ENCODE measurements around the gene ZNF275. TPM values are rescaled to one million over a fixed set of nuclear protein-coding genes. Genes with fewer than 3 reads are reported as not detected.

ZNF275 gene
- total RNA-seq, 4 donors from 2014 or later = 4.6 to 7.6 (median 5.0) TPM

- Histone ChIP-seq H3K4me3 (no peak overlapping the region), H3K4me1 (no peaks in the 10 kb centered on the region), H3K27me3 (no peaks in the 10 kb centered on the region), H3K36me3 (no peaks in the 10 kb centered on the region), H3K27ac (no peak overlapping the region), H3K9me3 (no peaks in the 10 kb centered on the region)
- TF ChIP-seq CTCF (IDR thresholded peaks at IDR 0.05 in 4 of 5, conservative IDR thresholded peaks at IDR 0.05 in 1 of 5) (no peak), POLR2A (IDR thresholded peaks at IDR 0.05) (no peak)
- no peak for DNase-seq
- intact Hi-C loops (cut with DNase I; ENCODE audit: low total_unique reads) (no loop called here), in situ Hi-C loops (cut with MboI; ENCODE audit: low sequenced_read_pairs in 4 of 4) (no loop called here)
- no peak for ATAC-seq
Observed at GRCh38 chrX:153301746-153302145, 32.2 kb upstream of the ZNF275 start.

DNA sequence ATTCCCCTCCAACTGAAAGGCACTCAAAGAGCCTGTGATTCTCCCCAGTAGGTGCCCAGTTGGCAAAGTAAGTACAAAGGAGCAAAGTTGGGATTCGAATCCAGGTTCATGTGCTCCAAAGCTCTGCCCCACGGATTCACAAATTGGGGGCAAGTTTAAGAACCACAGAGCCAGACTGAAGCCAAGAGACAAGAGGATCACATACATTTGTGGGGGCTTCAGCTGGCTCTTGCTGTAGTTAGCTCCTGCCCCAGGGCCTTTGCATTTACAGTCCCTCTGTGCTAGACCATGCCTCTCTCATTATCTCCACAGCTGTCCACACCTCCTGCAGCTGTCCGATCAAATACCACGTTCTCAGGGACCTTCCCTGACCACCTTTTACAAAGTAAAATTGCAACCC lies 31.2 kb upstream of the ZNF275 start:
- Histone ChIP-seq H3K9me3 (no peaks in the 10 kb centered on the region), H3K4me3 (no peak overlapping the region), H3K27ac (no peak overlapping the region), H3K4me1 (no peaks in the 10 kb centered on the region), H3K36me3 (no peaks in the 10 kb centered on the region), H3K27me3 (no peaks in the 10 kb centered on the region)
- in situ Hi-C loops (cut with MboI; ENCODE audit: low sequenced_read_pairs in 4 of 4) (no loop called here), intact Hi-C loops (cut with DNase I; ENCODE audit: low total_unique reads) (no loop called here)
- DNase-seq (no peak), ATAC-seq (no peak)
- no peak for TF ChIP-seq POLR2A (IDR thresholded peaks at IDR 0.05)
- TF ChIP-seq CTCF (IDR thresholded peaks at IDR 0.05 in 4 of 5, conservative IDR thresholded peaks at IDR 0.05 in 1 of 5) = no peak

DNA sequence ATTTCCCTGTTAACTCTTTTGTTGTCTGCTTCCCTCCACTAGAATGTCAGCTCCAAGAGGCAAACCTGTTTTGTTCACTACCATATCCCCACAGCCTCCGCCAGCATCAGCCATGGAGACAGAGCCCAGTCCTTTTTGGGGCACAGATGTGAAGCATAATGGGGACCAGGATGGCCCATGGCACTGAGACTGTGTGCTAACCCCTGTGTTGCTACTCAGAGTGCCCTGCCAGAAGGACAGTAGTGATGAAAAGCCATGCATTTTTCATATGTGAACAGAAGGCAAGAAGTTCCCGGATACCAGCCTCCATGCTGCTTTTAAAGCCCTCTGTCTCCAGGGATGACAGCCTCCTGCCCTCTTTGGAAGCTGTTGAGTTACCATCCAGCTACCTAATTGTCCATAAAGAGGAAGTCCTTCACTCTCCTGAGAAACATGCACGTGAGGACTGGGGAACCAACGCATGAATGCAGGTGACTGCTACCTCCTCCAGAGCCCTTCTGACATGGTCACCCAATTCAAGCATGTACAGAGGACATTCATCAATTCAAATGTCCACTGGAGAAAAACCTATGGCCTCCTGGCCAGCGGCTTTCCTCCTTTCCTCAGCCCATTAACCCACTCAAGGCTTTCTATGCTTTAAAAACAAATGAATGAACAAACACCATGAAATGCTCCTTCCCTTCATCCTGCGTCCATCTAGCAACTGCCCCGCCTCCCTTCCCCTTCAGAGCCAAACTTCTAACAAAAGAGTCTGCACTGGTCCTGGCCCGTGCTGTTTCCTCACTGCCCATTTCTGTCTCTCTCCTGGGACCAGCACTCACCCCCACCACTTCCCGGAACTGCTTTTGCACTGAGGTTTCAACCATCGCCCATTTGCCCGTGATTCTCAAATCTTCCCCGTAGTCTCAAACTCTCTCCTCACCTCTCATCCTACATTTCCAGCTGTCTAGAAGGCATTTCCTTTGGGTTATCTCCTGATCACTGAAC lies 30.4 kb upstream of the ZNF275 start:
- Histone ChIP-seq H3K27ac (no peak overlapping the region), H3K4me3 (no peak overlapping the region), H3K36me3 (no peaks in the 10 kb centered on the region), H3K27me3 (no peaks in the 10 kb centered on the region), H3K9me3 (no peaks in the 10 kb centered on the region), H3K4me1 (no peaks in the 10 kb centered on the region)
- no peak for TF ChIP-seq POLR2A (IDR thresholded peaks at IDR 0.05)
- ATAC-seq = no peak
- DNase-seq = no peak
- in situ Hi-C loops (cut with MboI; ENCODE audit: low sequenced_read_pairs in 4 of 4) = no loop called here
- intact Hi-C loops (cut with DNase I; ENCODE audit: low total_unique reads) = no loop called here

DNA sequence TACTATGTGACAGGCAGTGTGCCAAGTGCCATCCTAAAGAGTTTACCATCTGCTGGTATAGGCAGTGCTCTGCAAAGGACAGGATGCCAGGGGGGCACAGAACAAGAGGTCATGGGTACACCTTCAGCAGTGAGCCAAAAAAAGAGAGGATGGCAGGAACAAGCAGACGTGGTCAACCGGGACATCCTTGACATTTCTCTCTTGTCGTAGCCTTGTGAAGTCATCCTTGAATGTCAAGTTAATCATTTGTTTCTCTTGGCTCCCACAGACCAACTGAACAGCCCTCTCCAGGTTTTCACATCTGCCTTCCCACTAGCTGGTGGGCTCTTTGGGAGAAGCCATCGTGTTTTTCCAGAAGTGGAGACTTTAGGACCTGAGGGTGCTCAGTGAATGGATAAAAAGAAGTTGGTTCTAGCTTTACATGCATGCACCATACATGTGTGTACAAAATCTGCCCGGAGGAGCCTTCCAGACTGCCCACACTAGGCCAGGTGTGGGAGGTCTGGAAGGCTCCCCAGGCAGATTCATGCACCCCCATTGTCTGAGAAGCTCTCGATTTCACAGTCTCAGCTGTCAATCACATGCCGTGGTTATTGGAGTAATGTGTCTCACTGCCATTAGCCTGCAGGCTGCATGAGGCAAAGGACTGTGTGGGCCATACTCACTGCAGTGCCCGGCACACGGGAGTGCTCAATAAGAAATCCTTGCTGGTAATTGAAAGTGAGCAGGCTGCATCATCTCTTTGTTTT lies 28.8 kb upstream of the ZNF275 start:
- H3K27ac ChIP-seq = no peak overlapping the region
- no peaks in the 10 kb centered on the region for H3K4me1 ChIP-seq
- no peak for DNase-seq
- no peaks in the 10 kb centered on the region for H3K36me3 ChIP-seq
- H3K4me3 ChIP-seq = no peak overlapping the region
- TF ChIP-seq CTCF (IDR thresholded peaks at IDR 0.05 in 4 of 5, conservative IDR thresholded peaks at IDR 0.05 in 1 of 5) (no peak), POLR2A (IDR thresholded peaks at IDR 0.05) (no peak)
- H3K27me3 ChIP-seq = no peaks in the 10 kb centered on the region
- in situ Hi-C loops (cut with MboI; ENCODE audit: low sequenced_read_pairs in 4 of 4) (no loop called here), intact Hi-C loops (cut with DNase I; ENCODE audit: low total_unique reads) (no loop called here)
- no peak for ATAC-seq
- no peaks in the 10 kb centered on the region for H3K9me3 ChIP-seq

GRCh38 chrX:153305972-153306371 lies 28.0 kb upstream of the ZNF275 start:
- TF ChIP-seq POLR2A (IDR thresholded peaks at IDR 0.05) (no peak), CTCF (IDR thresholded peaks at IDR 0.05 in 4 of 5, conservative IDR thresholded peaks at IDR 0.05 in 1 of 5) (no peak)
- H3K9me3 ChIP-seq = no peaks in the 10 kb centered on the region
- DNase-seq = no peak
- H3K27ac ChIP-seq = no peak overlapping the region
- no peaks in the 10 kb centered on the region for H3K36me3 ChIP-seq
- H3K4me1 ChIP-seq = no peaks in the 10 kb centered on the region
- H3K4me3 ChIP-seq = no peak overlapping the region
- no peak for ATAC-seq
- no peaks in the 10 kb centered on the region for H3K27me3 ChIP-seq
- intact Hi-C loops (cut with DNase I; ENCODE audit: low total_unique reads) (no loop called here), in situ Hi-C loops (cut with MboI; ENCODE audit: low sequenced_read_pairs in 4 of 4) (no loop called here)
